GM19438 (cell line): Measurements from ENCODE around the gene CD244.

Experiments
- ATAC-seq: cut with Tn5 transposase; IDR thresholded peaks from one replicate; pipeline ENCODE4 v1.9.1; 2021; ENCODE audit warnings: low read depth; ENCODE audit not compliant: unreplicated experiment

CD244 gene

GRCh38 chr1:160850993-160851392 lies 11.7 kb downstream of the CD244 start:
- no peak for ATAC-seq

- ATAC-seq = no peak
Measured at GRCh38 chr1:160850541-160850940, 12.1 kb downstream of the CD244 start.

GRCh38 chr1:160846281-160846680 lies 16.4 kb downstream of the CD244 start:
- ATAC-seq = no peak

- ATAC-seq = no peak
Measured at GRCh38 chr1:160844447-160845232, 18.0 kb downstream of the CD244 start.

- ATAC-seq = no peak
Measured at GRCh38 chr1:160841079-160841478, 21.6 kb downstream of the CD244 start.

- ATAC-seq = no peak
Measured at GRCh38 chr1:160839746-160840145, 22.9 kb downstream of the CD244 start.

- ATAC-seq = no peak
Measured at GRCh38 chr1:160838888-160839287, 23.8 kb downstream of the CD244 start.

- ATAC-seq = peak; percentile 87
Measured at GRCh38 chr1:160837558-160838205, 25.0 kb downstream of the CD244 start.

GRCh38 chr1:160836981-160837557 lies 25.6 kb downstream of the CD244 start:
- ATAC-seq = no peak

- no peak for ATAC-seq
Measured at GRCh38 chr1:160836561-160836960, 26.1 kb downstream of the CD244 start.

GRCh38 chr1:160835751-160836150 lies 26.9 kb downstream of the CD244 start:
- no peak for ATAC-seq

GRCh38 chr1:160834945-160835565 lies 27.6 kb downstream of the CD244 start:
- no peak for ATAC-seq

- ATAC-seq = peak; percentile 74
Measured at GRCh38 chr1:160830321-160831153, 32.1 kb downstream of the CD244 start.

GRCh38 chr1:160829766-160830165 lies 32.9 kb downstream of the CD244 start:
- no peak for ATAC-seq

GRCh38 chr1:160827418-160827817 lies 35.3 kb downstream of the CD244 start:
- ATAC-seq = no peak

GRCh38 chr1:160826546-160826945 lies 36.1 kb downstream of the CD244 start:
- ATAC-seq = no peak

- ATAC-seq = no peak
Measured at GRCh38 chr1:160823296-160823695, 39.4 kb downstream of the CD244 start.

GRCh38 chr1:160821627-160822026 lies 41.1 kb downstream of the CD244 start:
- no peak for ATAC-seq

- no peak for ATAC-seq
Measured at GRCh38 chr1:160819186-160819585, 43.5 kb downstream of the CD244 start.

- no peak for ATAC-seq
Measured at GRCh38 chr1:160818207-160818937, 44.3 kb downstream of the CD244 start.
